AG04450 (cell line): ENCODE measurements around the gene MAPKAP1. TPM values are rescaled to one million over a fixed set of nuclear protein-coding genes. Genes with fewer than 3 reads are reported as not detected.

Source experiments
- CTCF ChIA-PET: fragments of 300-600, 350-600 bp; formaldehyde crosslinking; extraction: SDS; loops from one replicate; lab custom pipeline; 2022; ENCODE audit warnings: antibody characterized with exemption, inconsistent platforms; lab: Charles Lee
- POLR2A ChIA-PET: fragments of 350-600 bp; formaldehyde crosslinking; extraction: SDS; loops from one replicate; lab custom pipeline; 2021; ENCODE audit warnings: antibody characterized with exemption, inconsistent platforms; lab: Yijun Ruan, JAX
- DNase-seq: peaks from one replicate; pipeline ENCODE4 v3.0.0-alpha.2; 2011; ENCODE audit warnings: low read depth, low spot score
- H3K27ac ChIP-seq: one replicate; pipeline ENCODE4 v1.5.1; 2012; ENCODE audit warnings: low read depth, low read length, control low read depth
- H3K27me3 ChIP-seq: one replicate; pipeline ENCODE4 v1.6.0; 2012; ENCODE audit warnings: low read length; ENCODE audit not compliant: control insufficient read depth, insufficient read depth
- H3K4me3 ChIP-seq: 2 replicates; pipeline ENCODE4 v1.5.1; 2011; ENCODE audit warnings: mild to moderate bottlenecking, low read depth, low read length, control low read depth
- H3K9me3 ChIP-seq: 2 replicates; pipeline ENCODE4 v1.5.1; 2012; ENCODE audit warnings: low read length; ENCODE audit not compliant: control insufficient read depth, insufficient read depth
- polyA plus RNA-seq: library from polyadenylated mRNA; depleted of rRNA; stranded (reverse); fragments of >200 nt; gene quantifications from 2 replicates; pipeline ENCODE4 v1.2.3, GENCODE V29; 2011
- TF ChIP-seq, protein P1 (sequence below): IDR thresholded peaks from 2 replicates; pipeline ENCODE4 v1.5.1; 2011; ENCODE audit warnings: low read depth, low read length, control low read depth, inconsistent platforms

MAPKAP1 gene
- polyA plus RNA-seq, 1 experiment = 140 TPM

- ChIA-PET CTCF (interaction anchor here (1.0 kb wide), 1 partner anchor 298 kb away, joined by 3 read pairs; no protein-coding TSS in a partner anchor), POLR2A (interaction anchor here (1.3 kb wide), 1 partner anchor 299 kb away, joined by 4 read pairs; no protein-coding TSS in a partner anchor)
- no peaks in the 10 kb centered on the region for H3K27me3 ChIP-seq
- H3K27ac ChIP-seq = no peak overlapping the region
- H3K4me3 ChIP-seq = peak overlapping the region; percentile 81
- H3K9me3 ChIP-seq = peaks cover 2% of the 10 kb centered on the region; the same call in 1 of the 2 replicates
- TF ChIP-seq, protein P1, sequence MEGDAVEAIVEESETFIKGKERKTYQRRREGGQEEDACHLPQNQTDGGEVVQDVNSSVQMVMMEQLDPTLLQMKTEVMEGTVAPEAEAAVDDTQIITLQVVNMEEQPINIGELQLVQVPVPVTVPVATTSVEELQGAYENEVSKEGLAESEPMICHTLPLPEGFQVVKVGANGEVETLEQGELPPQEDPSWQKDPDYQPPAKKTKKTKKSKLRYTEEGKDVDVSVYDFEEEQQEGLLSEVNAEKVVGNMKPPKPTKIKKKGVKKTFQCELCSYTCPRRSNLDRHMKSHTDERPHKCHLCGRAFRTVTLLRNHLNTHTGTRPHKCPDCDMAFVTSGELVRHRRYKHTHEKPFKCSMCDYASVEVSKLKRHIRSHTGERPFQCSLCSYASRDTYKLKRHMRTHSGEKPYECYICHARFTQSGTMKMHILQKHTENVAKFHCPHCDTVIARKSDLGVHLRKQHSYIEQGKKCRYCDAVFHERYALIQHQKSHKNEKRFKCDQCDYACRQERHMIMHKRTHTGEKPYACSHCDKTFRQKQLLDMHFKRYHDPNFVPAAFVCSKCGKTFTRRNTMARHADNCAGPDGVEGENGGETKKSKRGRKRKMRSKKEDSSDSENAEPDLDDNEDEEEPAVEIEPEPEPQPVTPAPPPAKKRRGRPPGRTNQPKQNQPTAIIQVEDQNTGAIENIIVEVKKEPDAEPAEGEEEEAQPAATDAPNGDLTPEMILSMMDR = no peak
- no peak for DNase-seq
Observed at GRCh38 chr9:125705893-125706292, 1.1 kb downstream of the MAPKAP1 start.

GRCh38 chr9:125703662-125704061 lies 3.3 kb downstream of the MAPKAP1 start:
- Histone ChIP-seq H3K9me3 (peaks cover 2% of the 10 kb centered on the region; the same call in 1 of the 2 replicates), H3K27ac (no peak overlapping the region), H3K27me3 (no peaks in the 10 kb centered on the region), H3K4me3 (no peak overlapping the region)
- ChIA-PET CTCF (no interaction called here), POLR2A (no interaction called here)
- no peak for DNase-seq
- TF ChIP-seq, protein P1 = no peak

GRCh38 chr9:125701351-125701750 lies 5.7 kb downstream of the MAPKAP1 start:
- TF ChIP-seq, protein P1 = no peak
- H3K27me3 ChIP-seq = no peaks in the 10 kb centered on the region
- ChIA-PET POLR2A (no interaction called here), CTCF (no interaction called here)
- H3K9me3 ChIP-seq = no peaks in the 10 kb centered on the region
- no peak overlapping the region for H3K27ac ChIP-seq
- no peak for DNase-seq
- H3K4me3 ChIP-seq = no peak overlapping the region

DNA sequence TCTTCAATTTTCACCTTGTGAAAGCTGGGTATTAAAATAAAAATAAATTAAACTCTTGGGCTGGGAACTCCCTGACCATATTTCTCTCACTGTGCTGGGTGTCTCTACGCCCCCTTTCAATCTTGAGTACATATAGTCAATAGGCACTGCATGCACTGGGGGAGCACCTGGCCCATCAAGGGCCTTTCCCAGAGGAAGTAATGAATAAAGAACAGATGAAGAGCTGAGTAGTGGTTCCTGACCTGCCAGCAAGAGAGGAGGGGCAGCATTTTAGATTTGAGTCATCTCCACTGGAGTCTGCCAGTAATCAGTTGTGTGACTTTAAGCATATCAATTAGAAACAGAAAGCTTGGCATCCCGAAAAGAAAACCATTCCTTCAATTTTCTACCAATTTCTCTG lies 6.2 kb downstream of the MAPKAP1 start:
- ChIA-PET POLR2A (no interaction called here), CTCF (no interaction called here)
- H3K27me3 ChIP-seq = no peaks in the 10 kb centered on the region
- no peaks in the 10 kb centered on the region for H3K9me3 ChIP-seq
- H3K27ac ChIP-seq = no peak overlapping the region
- H3K4me3 ChIP-seq = no peak overlapping the region
- no peak for DNase-seq
- TF ChIP-seq, protein P1 = no peak

DNA sequence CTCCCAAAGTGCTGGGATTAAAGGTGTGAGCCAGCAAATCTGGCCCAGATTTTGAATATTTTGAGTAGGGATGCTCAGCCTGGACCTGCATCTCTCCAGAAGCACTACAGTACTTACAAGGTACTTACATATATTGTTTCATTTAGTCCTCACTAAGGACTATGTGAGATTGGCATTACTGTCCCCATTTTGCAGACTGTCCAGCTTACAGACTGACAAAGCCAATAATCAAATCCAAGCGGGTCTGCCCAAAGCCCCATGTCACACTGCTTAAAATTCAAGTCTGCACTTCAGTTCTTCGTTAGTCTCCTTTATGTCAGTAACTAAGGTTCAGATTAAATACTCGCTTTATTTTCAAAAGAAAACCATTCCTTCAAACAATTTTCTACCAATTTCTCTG lies 7.1 kb downstream of the MAPKAP1 start:
- POLR2A ChIA-PET = no interaction called here

More for the DNA sequence above, 7.1 kb downstream of the MAPKAP1 start:
- Histone ChIP-seq H3K27me3 (no peaks in the 10 kb centered on the region), H3K27ac (no peak overlapping the region), H3K4me3 (no peak overlapping the region), H3K9me3 (no peaks in the 10 kb centered on the region)
- TF ChIP-seq, protein P1 = no peak
- CTCF ChIA-PET = no interaction called here
- DNase-seq = no peak
